NCI-H1048 (cell line): ENCODE data around the gene PSMB11.

Source experiments
- DNase-seq: peaks from one replicate; lab custom pipeline; 2025; lab: John Stamatoyannopoulos, UW

Gene PSMB11

DNA sequence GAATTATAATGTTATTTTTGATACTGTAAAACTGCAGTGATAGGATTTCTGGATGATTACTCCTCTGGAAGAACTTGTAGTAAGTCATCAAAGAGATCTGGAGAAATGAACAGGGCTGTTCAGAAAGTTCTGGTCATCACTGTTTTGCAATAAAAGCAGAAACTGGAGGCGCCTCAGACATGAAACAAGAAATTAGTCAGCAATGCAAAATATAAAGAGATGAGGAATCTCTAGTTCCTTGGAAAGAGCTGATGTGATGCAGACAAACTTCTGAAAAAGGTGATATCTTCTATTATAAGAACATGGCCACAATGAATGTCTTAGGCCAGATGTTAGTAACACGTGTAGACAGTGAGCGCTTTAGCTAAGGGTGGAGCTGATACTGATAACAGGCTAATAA, 43.4 kb downstream of the PSMB11 start:
- no peak for DNase-seq

DNA sequence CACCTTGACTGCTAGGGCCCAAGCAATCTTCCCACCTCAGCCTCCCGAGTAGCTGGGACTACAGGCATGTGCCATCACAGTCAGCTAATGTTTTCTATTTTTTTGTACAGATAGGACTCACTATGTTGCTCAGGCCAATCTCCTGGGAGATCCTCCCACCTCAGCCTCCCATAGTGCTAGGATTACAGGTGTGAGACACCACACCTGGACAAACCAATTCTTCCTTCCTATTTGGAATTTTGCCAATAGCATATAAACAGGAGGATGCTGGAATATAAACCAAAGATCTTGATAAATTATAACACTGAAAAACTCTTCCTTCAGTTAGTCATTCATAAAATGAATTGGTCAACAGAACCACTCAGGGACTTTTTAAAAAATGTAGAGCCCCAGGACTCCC, 44.6 kb downstream of the PSMB11 start:
- DNase-seq, result no peak

DNA sequence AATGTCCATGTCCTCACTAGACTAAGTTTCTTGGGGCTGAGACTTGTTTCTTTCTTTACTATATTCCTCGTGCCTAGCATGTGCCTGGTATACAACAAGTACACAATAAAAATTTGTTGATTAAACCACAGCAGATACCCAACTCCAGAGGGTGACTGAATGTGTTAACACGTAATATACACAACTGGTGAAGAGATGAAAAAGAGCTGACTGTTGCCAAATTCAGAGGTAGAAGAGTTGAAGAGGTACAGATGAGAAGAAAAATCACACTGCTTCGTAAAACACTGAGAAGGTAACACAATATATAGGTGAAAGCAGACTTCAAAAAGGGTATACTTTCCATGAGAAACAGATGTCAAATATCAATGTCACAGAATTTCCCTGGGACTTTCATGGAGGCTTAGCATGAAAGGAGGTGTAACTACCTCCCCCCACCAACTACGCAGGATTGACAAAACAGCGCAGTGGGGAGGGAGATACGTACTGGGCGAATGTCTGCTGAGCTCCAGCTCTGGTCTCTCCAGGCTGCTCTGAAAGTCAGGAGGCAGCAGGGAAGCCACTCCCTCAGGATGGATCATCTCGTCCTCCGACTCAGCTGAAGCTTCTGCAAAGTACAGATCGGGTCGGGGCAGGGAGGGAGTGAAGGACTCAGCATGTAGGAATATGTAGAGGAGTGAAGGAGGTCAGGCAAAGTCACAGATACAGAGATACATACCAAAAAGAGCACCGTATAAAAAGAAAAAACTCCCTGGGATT, 47.7 kb downstream of the PSMB11 start:
- no peak for DNase-seq

DNA sequence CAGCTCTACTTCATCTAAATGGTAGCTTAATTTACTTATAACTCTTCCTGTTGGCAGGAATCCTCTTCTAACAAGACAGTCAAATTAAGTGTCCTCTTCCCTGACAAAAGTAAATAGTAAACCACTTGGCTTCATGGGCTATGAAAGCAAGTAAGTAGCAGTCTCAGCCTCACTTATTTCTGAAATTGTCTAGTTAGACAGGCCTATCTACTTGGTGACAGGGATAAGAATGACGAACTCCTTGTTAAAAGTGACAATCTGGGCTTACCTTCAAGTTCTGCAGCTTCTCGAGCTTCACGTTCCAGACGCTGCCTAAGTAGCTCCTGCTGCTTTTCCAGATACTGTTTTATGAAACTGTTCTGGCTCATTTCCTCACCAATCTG, 48.2 kb downstream of the PSMB11 start:
- no peak for DNase-seq

DNA sequence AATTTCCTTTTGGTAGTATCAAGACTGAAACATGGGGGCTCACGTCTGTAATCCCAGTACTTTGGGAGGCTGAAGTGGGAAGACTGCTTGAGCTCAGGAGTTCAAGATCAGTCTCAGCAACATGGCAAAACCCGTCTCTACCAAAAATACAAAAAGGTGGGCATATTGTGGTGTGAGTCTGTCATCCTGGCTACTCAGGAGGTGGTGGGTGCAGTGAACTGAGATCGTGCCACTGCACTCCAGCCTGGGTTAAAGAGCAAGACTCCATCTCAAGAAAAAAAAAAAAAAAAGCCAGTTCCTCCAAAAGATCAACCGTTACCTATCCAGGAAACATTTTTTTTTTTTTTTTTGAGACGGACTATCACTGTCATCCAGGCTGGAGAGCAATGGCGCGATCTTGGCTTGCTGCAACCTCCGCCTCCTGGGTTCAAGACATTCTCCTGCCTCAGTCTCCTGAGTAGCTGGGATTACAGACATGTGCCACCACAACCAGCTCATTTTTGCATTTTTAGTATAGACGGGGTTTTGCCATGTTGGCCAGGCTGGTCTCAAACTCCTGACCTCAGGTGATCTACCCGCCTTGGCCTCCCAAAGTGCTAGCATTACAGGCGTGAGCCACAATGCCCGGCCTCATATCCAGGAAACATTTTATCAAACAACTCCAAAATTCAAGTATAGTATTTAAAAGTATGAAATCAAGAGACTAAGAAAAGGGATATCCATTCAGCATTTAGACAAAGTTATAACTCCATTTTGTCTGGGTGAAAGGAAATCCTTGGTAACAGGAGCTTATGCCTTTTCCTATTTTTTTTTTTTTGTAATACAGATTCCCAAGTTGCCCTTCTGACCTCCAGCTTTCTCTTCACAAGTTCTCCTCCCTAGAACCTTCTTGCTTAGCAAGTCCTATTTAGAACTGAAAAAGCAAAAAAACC, 49.5 kb downstream of the PSMB11 start:
- DNase-seq, result no peak

DNA sequence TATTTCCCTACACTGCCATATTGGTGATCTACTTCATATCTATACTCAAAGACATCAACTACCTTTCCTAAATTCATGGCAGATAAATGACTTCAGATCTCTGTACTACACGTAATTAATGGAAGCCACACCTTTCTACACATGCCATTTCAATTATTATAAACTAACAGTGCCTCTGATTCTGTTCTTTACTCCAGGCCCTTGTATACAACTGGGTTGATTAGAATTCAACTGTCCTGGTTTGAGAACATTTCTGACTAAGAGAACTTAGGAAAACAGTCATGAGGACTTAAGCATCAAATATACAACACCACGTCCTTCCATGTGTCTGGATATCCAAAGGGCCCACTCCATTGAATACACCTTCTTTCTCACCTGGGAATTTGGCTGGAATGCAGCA, 51.1 kb downstream of the PSMB11 start:
- DNase-seq, result no peak

DNA sequence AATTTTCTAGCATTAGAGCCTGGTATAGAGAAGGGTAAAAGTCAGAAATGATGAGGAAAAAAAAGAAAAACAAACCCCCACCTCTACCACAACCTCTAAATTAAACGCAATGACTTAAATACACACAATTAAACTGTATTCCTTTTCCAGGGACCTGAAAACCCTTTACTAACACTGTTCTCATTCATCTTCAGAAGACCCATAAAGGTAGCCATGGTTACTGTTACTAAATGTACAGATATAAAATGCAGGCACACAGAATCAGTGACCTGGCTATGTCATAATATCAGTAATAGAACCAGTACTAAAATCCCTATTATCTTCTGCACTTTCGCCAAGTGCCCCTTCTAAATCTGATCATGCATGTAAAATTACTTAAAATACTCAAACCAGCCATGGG, 51.5 kb downstream of the PSMB11 start:
- no peak for DNase-seq
